ENCODE results near the gene CCDC50. TPM values are rescaled to one million over a fixed set of nuclear protein-coding genes. Genes with fewer than 3 reads are reported as not detected.

Gene CCDC50
- total and polyA plus RNA-seq, 12 donors = 18.3 to 92.1 (median 61.8) TPM

- Histone ChIP-seq H3K27me3 (no peaks in the 10 kb centered on the region), H3K4me3 (no peak overlapping the region), H3K4me1 (replicated peaks in 1 of 2) (peaks cover 30 to 47% of the 10 kb centered on the region in 2 donors), H3K36me3 (replicated peaks in 1 of 2) (peaks cover 0 to 35% of the 10 kb centered on the region in 2 donors), H3K9me3 (replicated peaks in 1 of 3) (no peaks in the 10 kb centered on the region), H3K27ac (no peak overlapping the region)
- no peak for DNase-seq
- intact Hi-C loops (cut with DNase I) = no loop called here
- TF ChIP-seq, protein P1, sequence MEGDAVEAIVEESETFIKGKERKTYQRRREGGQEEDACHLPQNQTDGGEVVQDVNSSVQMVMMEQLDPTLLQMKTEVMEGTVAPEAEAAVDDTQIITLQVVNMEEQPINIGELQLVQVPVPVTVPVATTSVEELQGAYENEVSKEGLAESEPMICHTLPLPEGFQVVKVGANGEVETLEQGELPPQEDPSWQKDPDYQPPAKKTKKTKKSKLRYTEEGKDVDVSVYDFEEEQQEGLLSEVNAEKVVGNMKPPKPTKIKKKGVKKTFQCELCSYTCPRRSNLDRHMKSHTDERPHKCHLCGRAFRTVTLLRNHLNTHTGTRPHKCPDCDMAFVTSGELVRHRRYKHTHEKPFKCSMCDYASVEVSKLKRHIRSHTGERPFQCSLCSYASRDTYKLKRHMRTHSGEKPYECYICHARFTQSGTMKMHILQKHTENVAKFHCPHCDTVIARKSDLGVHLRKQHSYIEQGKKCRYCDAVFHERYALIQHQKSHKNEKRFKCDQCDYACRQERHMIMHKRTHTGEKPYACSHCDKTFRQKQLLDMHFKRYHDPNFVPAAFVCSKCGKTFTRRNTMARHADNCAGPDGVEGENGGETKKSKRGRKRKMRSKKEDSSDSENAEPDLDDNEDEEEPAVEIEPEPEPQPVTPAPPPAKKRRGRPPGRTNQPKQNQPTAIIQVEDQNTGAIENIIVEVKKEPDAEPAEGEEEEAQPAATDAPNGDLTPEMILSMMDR (IDR thresholded peaks at IDR 0.05) = no peak
- TF ChIP-seq POLR2A (IDR thresholded peaks at IDR 0.05) = no peak
- 51 to 80% (median 64%) methylated on average over 2 of the region's 2 CpGs for WGBS, 4 donors
These were observed 50.8 kb downstream of the CCDC50 start for GRCh38 chr3:191380001-191380400.

- H3K4me3 ChIP-seq = no peak overlapping the region
- TF ChIP-seq, protein P1 (IDR thresholded peaks at IDR 0.05) = no peak
- TF ChIP-seq POLR2A (IDR thresholded peaks at IDR 0.05) = no peak
- no peaks in the 10 kb centered on the region for H3K9me3 ChIP-seq (replicated peaks in 1 of 3)
- H3K36me3 ChIP-seq (replicated peaks in 1 of 2) = peaks cover 0 to 26% of the 10 kb centered on the region in 2 donors
- intact Hi-C loops (cut with DNase I) = no loop called here
- 89 to 93% (median 91%) methylated on average over 7 of the region's 7 CpGs for WGBS, 4 donors
- H3K27me3 ChIP-seq = no peaks in the 10 kb centered on the region
- no peak overlapping the region for H3K27ac ChIP-seq
- peaks cover 29 to 43% of the 10 kb centered on the region in 2 donors for H3K4me1 ChIP-seq (replicated peaks in 1 of 2)
- DNase-seq = no peak
These were observed 52.1 kb downstream of the CCDC50 start for GRCh38 chr3:191381303-191381702.

- Histone ChIP-seq H3K27ac (no peak overlapping the region), H3K9me3 (replicated peaks in 1 of 3) (no peaks in the 10 kb centered on the region), H3K4me3 (no peak overlapping the region), H3K27me3 (no peaks in the 10 kb centered on the region), H3K36me3 (replicated peaks in 1 of 2) (peaks cover 0 to 26% of the 10 kb centered on the region in 2 donors), H3K4me1 (replicated peaks in 1 of 2) (peaks cover 16 to 29% of the 10 kb centered on the region in 2 donors)
- 50 to 80% (median 62%) methylated on average over 1 of the region's 1 CpG for WGBS, 4 donors
- no peak for TF ChIP-seq POLR2A (IDR thresholded peaks at IDR 0.05)
- intact Hi-C loops (cut with DNase I) = no loop called here
- no peak for DNase-seq
These were observed 53.5 kb downstream of the CCDC50 start for GRCh38 chr3:191382661-191383060.

- 64 to 73% (median 67%) methylated on average over 4 of the region's 4 CpGs for WGBS, 4 donors
- DNase-seq = no peak
- intact Hi-C loops (cut with DNase I) = no loop called here
These were observed 53.9 kb downstream of the CCDC50 start for GRCh38 chr3:191383124-191383523.

DNA sequence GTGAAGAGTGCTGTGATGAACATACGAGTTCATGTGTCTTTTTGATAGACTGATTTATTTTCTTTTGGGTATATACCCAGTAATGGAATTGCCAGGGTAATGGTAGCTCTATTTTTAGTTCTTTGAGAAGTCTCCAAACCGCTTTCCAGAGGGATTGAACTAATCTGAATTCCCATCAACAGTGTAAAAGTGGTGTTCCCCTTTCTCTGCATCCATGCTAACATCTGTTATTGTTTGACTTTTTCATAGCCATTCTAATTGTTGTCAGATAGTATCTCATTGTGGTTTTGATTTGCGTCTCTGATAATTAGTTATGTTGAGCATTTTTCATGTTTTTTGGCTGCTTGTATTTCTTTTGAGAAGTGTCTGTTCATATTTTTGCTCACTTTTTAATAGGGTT is 55.9 kb downstream of the CCDC50 start:
- no peak overlapping the region for H3K4me3 ChIP-seq
- peaks cover 0 to 22% of the 10 kb centered on the region in 2 donors for H3K4me1 ChIP-seq (replicated peaks in 1 of 2)
- peaks cover 0 to 25% of the 10 kb centered on the region in 2 donors for H3K36me3 ChIP-seq (replicated peaks in 1 of 2)
- DNase-seq = no peak
- TF ChIP-seq POLR2A (IDR thresholded peaks at IDR 0.05) = no peak
- TF ChIP-seq, protein P1 (IDR thresholded peaks at IDR 0.05) = no peak
- intact Hi-C loops (cut with DNase I) = no loop called here
- H3K27ac ChIP-seq = no peak overlapping the region
- H3K27me3 ChIP-seq = no peaks in the 10 kb centered on the region
- H3K9me3 ChIP-seq (replicated peaks in 1 of 3) = no peaks in the 10 kb centered on the region
- 62 to 78% (median 70%) methylated on average over 3 of the region's 3 CpGs for WGBS, 4 donors

More at GRCh38 chr3:191383124-191383523, 53.9 kb downstream of the CCDC50 start:
- no peaks in the 10 kb centered on the region for H3K27me3 ChIP-seq
- H3K36me3 ChIP-seq (replicated peaks in 1 of 2) = peaks cover 0 to 26% of the 10 kb centered on the region in 2 donors
- peaks cover 11 to 25% of the 10 kb centered on the region in 2 donors for H3K4me1 ChIP-seq (replicated peaks in 1 of 2)
- no peak overlapping the region for H3K27ac ChIP-seq
- H3K9me3 ChIP-seq (replicated peaks in 1 of 3) = no peaks in the 10 kb centered on the region
- no peak overlapping the region for H3K4me3 ChIP-seq
- no peak for TF ChIP-seq POLR2A (IDR thresholded peaks at IDR 0.05)
- TF ChIP-seq, protein P1 (IDR thresholded peaks at IDR 0.05) = no peak

All from adrenal gland (tissue), 12 donors.